Peyer's patch (tissue), 4 donors: ENCODE data around the gene NEURL1B.

Experiments used
- POLR2A ChIP-seq, 2 donors: fragments of 450-650 bp; IDR thresholded peaks; one replicate each; pipeline ENCODE4 v1.5.1; 2017; ENCODE audit warnings: antibody characterized with exemption in 2 of 2, mild to moderate bottlenecking in 2 of 2, moderate library complexity in 2 of 2
- TF ChIP-seq, protein P1 (sequence below), 6 experiments: fragments of 450-650 bp in 4 of 6; fragments of 200-600 bp in 2 of 6; sonication (generic) in 1 of 6; IDR thresholded peaks; one replicate each; pipeline ENCODE4 v1.5.1; 2017 to 2019; ENCODE audit warnings: antibody characterized with exemption in 6 of 6, mild to moderate bottlenecking in 3 of 6, moderate library complexity in 1 of 6

DNA sequence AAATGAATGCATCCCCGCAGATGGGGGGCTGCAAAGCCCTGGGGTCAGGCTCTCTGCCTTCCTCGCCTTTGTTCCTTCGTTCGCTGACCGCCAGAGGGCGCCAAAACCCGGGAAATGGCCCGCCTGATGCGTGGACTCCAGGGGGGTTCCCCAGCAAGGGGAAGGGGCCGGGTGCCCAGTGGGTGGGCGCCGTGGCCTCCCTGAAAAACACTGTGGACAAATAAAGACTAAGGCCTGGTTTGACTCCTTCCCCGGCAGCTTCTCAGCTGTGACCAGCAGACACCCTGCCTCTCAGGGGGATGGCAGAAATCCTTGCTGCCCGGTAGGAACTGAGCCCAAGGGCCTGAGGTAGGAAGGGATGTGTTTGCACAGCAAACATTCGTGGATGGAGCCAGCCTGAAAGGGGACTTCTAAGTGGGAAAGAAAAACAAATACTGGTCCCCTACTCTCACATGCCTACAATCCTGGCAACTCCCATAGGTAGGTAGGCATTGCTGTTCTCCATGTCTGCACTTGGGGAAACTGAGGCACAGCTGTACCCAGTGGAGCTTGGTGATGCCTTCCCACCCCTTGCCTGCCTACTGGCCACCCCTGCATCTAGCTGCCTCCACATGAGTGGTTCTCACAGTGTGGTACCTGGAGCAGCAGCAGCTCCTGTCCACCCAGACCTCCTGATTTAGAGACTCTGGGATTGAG lies 72.2 kb downstream of the NEURL1B start:
- TF ChIP-seq, protein P1, sequence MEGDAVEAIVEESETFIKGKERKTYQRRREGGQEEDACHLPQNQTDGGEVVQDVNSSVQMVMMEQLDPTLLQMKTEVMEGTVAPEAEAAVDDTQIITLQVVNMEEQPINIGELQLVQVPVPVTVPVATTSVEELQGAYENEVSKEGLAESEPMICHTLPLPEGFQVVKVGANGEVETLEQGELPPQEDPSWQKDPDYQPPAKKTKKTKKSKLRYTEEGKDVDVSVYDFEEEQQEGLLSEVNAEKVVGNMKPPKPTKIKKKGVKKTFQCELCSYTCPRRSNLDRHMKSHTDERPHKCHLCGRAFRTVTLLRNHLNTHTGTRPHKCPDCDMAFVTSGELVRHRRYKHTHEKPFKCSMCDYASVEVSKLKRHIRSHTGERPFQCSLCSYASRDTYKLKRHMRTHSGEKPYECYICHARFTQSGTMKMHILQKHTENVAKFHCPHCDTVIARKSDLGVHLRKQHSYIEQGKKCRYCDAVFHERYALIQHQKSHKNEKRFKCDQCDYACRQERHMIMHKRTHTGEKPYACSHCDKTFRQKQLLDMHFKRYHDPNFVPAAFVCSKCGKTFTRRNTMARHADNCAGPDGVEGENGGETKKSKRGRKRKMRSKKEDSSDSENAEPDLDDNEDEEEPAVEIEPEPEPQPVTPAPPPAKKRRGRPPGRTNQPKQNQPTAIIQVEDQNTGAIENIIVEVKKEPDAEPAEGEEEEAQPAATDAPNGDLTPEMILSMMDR (IDR thresholded peaks at IDR 0.05) = peak; percentile 56 to 93 (median 80)
- no peak for TF ChIP-seq POLR2A (IDR thresholded peaks at IDR 0.05)
